HG03354 (cell line): ENCODE measurements around the gene RPS6KL1.

Experiments used
- ATAC-seq: cut with Tn5 transposase; IDR thresholded peaks from one replicate; pipeline ENCODE4 v1.9.1; 2021; ENCODE audit warnings: mild to moderate bottlenecking; ENCODE audit not compliant: unreplicated experiment, poor library complexity, severe bottlenecking

The RPS6KL1 gene

DNA sequence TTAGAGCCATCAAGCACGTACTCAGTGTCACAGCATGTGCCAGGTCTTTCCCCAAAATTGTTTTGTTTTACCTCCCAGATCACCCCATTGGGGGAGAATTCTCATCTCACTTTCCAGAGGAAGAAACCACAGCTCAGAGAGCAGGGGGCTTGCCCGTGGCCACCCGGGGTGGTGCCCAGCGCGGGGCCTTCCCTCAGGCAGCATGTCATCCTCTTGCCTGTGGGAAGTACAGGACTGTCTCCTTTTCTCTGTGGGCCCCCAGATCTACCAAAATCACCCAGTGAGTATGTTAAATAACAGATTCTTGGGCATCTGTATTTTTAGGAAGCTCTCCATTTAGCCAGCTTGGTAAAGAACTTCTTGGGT is 5.9 kb downstream of the RPS6KL1 start:
- no peak for ATAC-seq

GRCh38 chr14:74915826-74916225 is 7.2 kb downstream of the RPS6KL1 start:
- ATAC-seq = no peak

DNA sequence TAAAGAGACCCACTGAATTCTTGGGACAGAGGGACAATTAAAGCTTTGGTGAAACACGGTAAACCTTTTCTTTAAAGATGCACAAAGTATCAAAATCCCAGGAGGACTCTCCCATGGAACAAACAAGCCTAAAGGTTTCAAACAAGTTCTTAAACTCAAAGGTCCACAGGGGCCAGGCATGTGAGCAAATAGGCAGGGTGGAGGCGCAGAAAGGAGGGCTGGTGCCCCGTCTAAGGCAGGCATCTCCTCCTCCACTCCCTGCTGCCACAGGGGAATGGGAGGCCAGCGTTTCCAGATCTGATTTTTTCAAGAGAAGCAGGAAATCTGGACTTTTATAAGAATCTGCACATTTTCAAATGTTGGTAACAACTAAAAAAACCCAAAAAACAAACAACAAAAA is 7.6 kb downstream of the RPS6KL1 start:
- no peak for ATAC-seq

- no peak for ATAC-seq
Observed at GRCh38 chr14:74913986-74914573, 9.0 kb downstream of the RPS6KL1 start.

GRCh38 chr14:74913393-74913910 is 9.6 kb downstream of the RPS6KL1 start:
- ATAC-seq = no peak

- ATAC-seq = no peak
Observed at GRCh38 chr14:74912801-74913200, 10.3 kb downstream of the RPS6KL1 start.

DNA sequence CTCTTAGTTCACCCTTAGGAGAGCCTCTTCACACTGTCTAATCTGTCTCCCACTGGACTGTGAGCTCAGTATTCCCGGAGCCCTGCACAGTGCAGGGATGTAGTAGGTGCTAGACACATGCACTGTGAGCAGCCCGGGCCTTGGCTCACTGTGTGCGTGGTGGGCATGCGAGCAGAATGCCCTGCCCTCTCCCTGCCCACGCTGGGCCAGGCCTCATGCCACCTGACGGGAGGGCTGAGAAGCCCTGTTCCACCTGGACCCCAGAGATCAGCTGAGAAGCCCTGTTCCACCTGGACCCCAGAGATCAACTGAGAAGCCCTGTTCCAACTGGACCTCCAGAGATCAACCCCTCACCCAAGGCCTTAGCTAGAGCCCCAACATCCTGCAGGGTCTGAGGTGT is 10.9 kb downstream of the RPS6KL1 start:
- ATAC-seq = no peak

DNA sequence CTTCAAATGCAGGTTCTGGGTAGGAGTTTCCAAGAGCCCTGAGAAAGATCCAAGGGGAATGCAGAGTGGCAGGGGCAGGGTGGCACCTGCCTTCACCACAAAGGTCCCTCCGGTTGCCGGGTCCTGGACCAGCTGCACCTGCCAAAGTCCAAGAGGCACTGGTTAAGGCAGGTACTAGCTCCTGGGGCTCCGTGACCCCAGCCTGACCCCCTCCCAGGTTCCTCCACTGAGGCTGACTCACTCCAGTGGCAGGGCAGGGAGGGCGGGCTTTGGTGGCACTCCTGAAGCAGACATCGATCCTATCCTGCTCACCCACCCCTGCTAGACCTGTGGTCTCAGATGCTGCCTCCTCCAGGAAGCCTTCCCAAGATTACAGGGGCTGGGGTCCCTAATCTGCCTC is 11.4 kb downstream of the RPS6KL1 start:
- ATAC-seq = no peak

DNA sequence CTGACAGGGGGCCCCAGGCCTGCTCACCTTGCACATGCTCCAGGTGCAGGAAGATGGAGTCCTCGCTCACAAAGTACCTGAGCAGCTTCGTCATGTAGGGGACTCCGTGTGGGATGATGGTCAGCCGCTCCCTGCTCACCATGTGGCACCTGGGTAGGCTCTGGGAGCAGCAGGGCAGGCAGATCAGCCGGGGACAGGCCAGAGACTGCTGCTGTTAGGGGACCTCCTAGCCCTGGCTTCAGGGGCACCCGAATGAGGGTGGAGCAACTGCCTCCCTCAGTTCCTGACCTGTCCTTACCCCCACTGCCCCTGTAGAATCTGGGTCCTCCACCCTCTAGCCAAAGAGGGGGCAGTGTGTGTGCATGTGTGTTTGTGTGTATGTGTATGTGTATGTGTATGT is 11.8 kb downstream of the RPS6KL1 start:
- no peak for ATAC-seq

DNA sequence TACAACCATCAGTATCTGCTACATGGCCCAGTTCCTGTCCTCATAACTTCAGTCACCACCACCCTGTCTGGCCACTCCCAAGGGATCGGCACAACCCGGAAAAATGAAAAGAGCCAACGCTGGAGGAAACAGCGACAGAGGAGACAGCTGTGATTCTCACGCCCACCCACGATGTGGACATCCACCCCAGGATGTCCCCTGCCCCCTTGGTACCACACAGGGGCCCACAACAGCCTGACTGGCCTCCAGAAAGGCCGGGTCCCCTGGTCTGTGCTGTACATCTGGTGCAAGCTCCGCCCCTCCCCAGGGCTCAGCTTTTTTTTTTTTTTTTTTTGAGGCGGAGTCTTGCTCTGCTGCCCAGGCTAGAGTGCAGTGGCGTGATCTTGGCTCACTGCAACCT is 12.5 kb downstream of the RPS6KL1 start:
- ATAC-seq = no peak

DNA sequence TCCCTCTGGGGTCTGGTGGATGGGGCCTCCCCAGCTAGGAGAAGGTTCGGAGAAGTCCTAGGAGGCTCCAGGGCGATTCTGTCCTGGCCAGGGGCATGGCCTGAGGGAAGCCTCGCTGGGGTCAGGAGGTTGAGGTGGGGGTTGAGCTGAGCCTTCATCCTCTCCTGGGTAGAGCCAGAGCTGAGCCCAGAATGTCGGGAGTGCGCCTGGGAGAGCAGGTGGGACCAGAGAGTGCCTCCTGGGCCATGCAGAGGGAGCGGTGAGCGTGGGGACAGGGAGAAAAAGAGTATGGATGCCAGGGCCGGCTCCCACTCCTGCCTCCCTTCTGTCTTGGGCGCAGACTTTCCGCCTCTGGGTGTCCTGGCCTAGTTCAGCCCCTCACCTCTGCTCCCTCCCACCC is 13.1 kb downstream of the RPS6KL1 start:
- ATAC-seq = no peak

- no peak for ATAC-seq
Observed at GRCh38 chr14:74909501-74909900, 13.6 kb downstream of the RPS6KL1 start.

DNA sequence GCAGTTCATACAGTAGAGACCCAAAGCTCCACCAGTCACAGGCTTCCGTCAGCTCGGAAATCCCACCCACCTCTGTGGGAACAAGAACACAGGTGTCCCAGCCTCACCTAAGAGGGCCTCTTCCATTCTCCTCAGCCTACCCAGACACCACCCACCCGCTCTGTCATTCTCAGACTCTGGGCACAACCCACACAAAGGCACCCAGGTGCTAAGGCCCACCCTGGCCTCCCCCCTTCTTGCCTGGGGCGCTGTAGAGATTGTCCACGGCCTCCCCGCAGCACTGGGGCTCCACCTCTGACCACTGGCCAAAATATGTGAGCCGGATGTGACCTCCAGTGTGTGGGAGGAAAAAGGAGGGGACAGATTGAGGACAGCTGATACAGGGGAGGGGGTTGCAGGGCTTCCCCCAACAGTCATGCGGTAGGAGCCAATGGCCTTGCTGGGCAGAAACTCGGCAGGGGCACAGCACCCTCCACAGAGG is 14.2 kb downstream of the RPS6KL1 start:
- ATAC-seq = no peak

GRCh38 chr14:74907744-74908143 is 15.3 kb downstream of the RPS6KL1 start:
- ATAC-seq = no peak

DNA sequence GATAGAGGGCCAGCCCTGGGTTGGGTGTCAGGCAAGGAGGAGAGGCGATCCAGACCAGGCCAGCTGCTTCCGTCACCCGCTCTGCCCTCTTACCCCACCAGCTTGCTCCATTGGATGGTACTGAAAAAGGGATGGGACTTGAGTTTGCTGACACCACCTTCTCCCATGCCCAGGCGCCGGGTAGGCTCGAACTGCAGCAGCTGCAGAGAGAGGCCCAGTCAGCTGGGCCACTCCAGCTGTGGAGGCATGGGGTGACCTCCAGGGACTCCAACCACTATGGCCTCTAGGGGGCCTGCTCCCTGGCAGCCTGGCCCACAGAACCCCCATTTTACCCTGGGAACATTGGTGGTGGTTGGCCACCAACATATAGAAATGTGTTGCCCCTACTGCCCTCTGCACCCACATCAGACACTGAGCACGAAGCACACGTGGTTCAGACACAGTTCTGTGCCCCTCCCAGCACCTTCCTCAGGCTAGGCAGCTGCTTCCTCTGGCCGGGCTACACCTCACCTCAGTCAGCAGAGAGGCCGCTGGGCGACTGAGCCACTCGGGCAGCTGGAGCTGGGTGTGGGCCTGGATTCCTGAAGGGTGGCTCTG is 16.0 kb downstream of the RPS6KL1 start:
- no peak for ATAC-seq

DNA sequence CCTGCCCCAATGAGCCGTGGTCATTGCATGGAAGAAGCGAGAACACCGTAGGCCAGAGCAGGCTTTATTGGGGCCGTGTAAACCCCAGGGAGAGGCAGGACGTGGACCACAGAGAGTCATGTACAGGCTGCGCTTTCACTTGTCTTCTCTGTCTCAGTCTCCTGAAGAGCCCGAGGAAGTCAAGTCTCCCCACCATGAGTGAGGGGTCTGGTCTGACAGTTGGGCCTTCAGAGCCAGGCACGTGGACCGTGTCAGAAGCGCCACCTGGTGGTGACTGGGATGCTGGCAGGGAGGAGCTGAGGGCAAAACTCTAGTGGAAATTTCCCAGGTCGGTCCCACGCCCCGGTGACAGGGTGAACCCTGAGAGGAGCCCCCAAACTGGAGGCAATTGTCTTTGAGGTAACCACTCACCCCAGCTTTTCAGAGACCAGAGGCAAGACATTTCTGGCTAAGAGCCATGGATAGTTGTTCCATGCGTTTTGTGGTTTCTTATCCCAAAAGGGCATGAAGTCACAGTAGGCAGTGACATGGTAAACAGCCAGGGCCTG is 17.4 kb downstream of the RPS6KL1 start:
- ATAC-seq = no peak

- ATAC-seq = no peak
Observed at GRCh38 chr14:74904635-74905503, 18.2 kb downstream of the RPS6KL1 start.

- ATAC-seq = no peak
Observed at GRCh38 chr14:74902941-74903705, 19.9 kb downstream of the RPS6KL1 start.

GRCh38 chr14:74898694-74899093 is 24.4 kb downstream of the RPS6KL1 start:
- ATAC-seq = no peak

- no peak for ATAC-seq
Observed at GRCh38 chr14:74898083-74898482, 25.0 kb downstream of the RPS6KL1 start.
